ENCODE results near the gene ELAC1. TPM values are rescaled to one million over a fixed set of nuclear protein-coding genes. Genes with fewer than 3 reads are reported as not detected.

The ELAC1 gene
- total RNA-seq, 1 donor from 2014 or later = 5.2 TPM

DNA sequence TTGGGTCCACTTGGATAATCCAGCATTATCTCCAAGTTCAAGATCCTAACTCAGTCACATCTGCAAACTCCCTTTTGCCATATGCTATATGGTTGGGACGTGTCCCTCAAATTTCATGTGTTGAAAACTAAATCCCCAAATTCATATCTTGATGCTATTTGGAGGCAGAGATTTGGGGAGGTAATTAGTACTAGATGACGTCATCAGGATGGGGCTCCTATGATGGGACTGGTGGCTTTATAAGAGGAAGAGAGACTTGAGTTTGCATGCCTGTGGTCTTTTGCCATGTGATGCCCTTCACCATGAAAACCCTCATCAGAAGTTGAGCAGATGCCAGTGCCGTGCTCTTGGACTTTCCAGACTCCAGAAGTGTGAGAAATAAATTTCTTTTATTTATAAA, 45.4 kb downstream of the ELAC1 start:
- ATAC-seq (no peak), DNase-seq (ENCODE audit: low spot score) (no peak)

- DNase-seq (ENCODE audit: low spot score) (no peak), ATAC-seq (no peak)
Observed at GRCh38 chr18:51017140-51017879, 49.5 kb downstream of the ELAC1 start.

GRCh38 chr18:51020536-51020935, 52.7 kb downstream of the ELAC1 start:
- no peak for ATAC-seq
- DNase-seq (ENCODE audit: low spot score) = no peak

- ATAC-seq (no peak), DNase-seq (ENCODE audit: low spot score) (no peak)
Observed at GRCh38 chr18:51021226-51021965, 53.6 kb downstream of the ELAC1 start.

GRCh38 chr18:51025512-51025911, 57.7 kb downstream of the ELAC1 start:
- no peak for ATAC-seq

DNA sequence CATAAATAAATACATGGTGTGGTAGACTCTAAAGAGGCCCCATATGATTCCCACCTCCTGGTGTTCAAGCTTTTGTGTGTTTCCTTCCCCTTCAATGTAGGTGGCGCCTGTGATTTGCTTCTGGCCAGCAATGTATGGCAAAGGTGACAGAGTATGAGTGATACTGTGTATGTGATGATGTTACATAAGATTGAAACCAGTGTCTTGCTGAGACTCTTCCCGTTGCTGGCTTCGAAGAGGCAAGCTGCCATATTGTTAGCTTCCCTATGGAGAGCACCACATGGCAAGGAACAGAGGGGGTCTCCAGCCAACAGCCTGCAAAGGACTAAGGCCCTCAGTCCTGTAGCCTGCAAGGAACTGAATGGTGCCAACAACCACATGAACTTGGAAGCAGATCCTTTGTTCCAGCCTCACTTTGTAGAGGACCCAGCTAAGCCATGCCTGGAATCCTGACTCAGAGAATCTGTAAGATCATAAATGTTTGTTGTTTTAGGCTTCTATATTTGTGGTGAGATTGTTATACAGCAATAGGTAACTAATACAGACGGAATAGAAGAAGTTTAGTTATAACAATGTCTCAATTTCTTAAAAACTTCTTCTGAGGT, 60.5 kb downstream of the ELAC1 start:
- ATAC-seq (no peak), DNase-seq (ENCODE audit: low spot score) (no peak)

More at GRCh38 chr18:51025512-51025911, 57.7 kb downstream of the ELAC1 start:
- DNase-seq (ENCODE audit: low spot score) = no peak

DNA sequence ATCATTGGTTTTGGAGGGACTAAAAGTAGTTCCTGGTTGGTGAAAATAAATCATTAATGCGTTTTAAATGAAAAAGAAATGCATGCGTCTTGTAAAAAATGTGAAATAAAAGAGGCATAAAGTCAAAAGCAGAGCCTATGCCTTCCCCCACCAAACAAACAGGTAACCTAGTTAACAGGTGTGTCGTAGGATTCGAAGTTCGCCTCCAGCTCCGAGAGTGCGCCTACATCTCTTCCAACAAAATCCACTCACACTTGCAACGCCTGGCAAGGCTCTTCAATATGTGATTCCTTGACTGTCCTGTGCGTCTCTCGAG, 61.5 kb downstream of the ELAC1 start:
- no peak for DNase-seq (ENCODE audit: low spot score)
- ATAC-seq = peak; percentile 52

- ATAC-seq = peak; percentile 91
- peak; percentile 97 for DNase-seq (ENCODE audit: low spot score)
Observed at GRCh38 chr18:51029694-51030536, 62.1 kb downstream of the ELAC1 start, which contains the start of gene SMAD4. Gene SMAD4 (plus strand): TSS chr18:51030213. CDS start chr18:51047047, 16,834 bp downstream.

DNA sequence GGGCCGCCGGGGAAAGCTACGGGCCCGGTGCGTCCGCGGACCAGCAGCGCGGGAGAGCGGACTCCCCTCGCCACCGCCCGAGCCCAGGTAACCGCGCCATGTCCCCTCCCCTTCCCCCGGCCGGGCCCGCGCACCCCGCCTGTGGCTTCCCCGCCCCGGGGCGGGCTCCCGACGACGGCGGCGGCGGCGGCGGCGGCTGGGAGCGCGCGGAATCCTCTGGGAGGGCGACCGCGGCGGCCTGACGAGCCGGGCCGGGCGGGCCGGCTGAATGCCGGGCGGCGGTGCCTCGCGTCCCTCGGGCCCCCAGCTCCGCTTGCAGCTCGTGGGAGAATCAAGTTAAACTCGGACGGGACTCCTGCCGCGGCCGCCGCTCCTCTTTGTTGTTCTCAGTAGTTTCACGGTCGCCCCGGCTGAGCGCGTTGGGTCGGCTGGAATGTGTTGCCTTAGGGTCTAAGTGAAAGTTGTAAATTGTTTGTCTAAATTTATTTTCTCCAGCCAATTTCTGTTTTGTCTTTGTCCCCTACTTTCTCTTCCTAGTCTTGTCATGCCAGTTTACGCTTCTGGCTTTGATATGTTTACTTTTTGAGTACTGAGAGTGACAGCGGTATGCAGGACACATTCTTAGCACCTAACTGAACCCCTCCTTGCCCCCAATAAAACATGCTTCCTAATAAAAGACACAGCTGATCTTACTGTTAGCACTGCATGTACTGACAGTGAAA, 62.9 kb downstream of the ELAC1 start:
- DNase-seq (ENCODE audit: low spot score) (peak; percentile 77), ATAC-seq (peak; percentile 84)

GRCh38 chr18:51032193-51032592, 64.4 kb downstream of the ELAC1 start:
- no peak for DNase-seq (ENCODE audit: low spot score)
- no peak for ATAC-seq

DNA sequence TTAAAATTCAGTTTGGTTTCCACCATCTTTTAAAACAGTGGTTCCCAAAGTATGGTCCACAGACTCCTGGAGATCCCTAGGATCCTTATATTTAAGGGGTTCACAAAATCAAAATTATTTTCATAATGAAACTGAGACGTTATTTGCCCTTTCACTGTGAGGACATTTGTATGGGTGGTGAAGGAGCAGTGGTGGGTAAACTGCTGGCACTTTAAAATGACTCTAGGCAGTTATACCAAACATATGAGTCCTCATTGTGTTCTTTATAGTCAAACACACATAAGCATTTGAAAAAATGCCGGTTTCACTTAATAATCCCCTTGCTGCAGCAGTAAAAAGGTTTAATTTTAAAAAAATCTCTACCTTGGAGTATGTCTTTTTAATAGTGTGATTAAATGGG, 69.4 kb downstream of the ELAC1 start:
- DNase-seq (ENCODE audit: low spot score) (no peak), ATAC-seq (no peak)

Other genes with a start within 250 kb of the ELAC1 start
- gene MRO, start 148.0 kb upstream of the ELAC1 start, total RNA-seq = 12.0 TPM
- 13.2 TPM for gene ME2, start 88.9 kb upstream of the ELAC1 start, total RNA-seq
- 54.6 TPM for gene SMAD4, start 62.2 kb downstream of the ELAC1 start, total RNA-seq
- 6.6 TPM for gene MEX3C, start 229.6 kb downstream of the ELAC1 start, total RNA-seq

Data from left lobe of liver (tissue), 2 donors.